ENCODE results near the gene TRMT61A.

DNA sequence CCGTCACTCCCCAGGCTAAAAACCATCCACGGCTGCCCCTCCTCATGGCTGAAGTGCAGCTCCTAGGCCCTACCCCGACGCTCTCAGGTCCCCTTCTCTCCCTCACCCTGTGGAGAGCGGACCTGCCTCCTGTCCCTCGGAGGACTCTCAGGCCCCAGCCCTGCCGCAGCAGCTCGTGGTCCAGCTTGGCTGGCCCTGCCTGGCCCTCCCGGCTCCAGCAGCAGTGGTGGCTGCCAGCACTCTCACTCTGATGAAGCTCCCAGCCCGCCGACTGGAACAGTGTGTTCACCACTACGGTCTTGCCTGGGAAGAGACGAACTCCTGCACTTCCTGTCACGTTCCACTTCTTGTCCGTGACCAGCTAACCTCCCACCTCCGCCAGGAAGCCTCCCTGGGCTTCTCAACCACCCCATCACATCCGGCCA is 22.4 kb downstream of the TRMT61A start:
- TF ChIP-seq POLR2AphosphoS5 (IDR thresholded peaks at IDR 0.05; ENCODE audit: low read depth, low read length), result no peak
- no peak for TF ChIP-seq POLR2A (IDR thresholded peaks at IDR 0.05; ENCODE audit: low read depth, low read length)
- TF ChIP-seq TAF1 (IDR thresholded peaks at IDR 0.05; ENCODE audit: low read depth, low read length), result no peak
- TF ChIP-seq POU2F2 (IDR thresholded peaks at IDR 0.05; ENCODE audit: low read depth, low read length), result no peak
